T-helper 22 cell (primary cell): Measurements from ENCODE around the gene SIRT2.

Experiments
- DNase-seq: peaks from one replicate; pipeline ENCODE4 v3.0.0-alpha.2; 2020; ENCODE audit warnings: low read depth

The SIRT2 gene

DNA sequence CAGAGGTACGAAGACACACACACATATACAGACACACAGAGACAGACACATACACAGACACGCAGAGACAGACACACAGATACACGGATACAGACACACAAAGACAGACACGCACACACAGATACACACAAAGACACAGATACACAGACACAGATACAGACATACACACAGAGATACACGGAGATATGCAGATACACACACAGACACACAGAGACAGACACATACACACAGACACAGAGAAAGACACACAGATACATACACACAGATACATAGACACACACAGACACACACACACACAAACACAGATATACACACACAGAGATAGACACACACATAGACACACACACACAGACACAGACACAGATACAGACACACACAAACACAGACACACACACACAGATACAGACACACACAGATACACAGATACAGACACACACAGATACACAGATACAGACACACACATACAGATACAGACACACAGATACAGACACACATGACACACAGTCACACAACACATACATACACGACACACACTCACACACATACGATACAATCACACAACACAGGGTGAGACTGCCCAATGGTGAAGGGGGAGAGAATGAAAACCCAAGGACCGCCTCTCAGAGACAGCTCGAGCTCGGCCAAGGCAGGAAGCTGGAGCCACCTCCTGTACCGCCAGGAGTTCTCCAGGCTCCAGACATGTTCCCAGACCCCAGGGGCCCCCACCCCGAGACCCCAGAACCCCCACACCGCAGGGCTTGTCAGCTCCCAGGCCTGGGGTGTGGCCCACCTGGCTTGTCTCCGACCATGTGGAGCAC lies 21.4 kb upstream of the SIRT2 start:
- no peak for DNase-seq

GRCh38 chr19:38919837-38920601 lies 20.6 kb upstream of the SIRT2 start:
- no peak for DNase-seq

DNA sequence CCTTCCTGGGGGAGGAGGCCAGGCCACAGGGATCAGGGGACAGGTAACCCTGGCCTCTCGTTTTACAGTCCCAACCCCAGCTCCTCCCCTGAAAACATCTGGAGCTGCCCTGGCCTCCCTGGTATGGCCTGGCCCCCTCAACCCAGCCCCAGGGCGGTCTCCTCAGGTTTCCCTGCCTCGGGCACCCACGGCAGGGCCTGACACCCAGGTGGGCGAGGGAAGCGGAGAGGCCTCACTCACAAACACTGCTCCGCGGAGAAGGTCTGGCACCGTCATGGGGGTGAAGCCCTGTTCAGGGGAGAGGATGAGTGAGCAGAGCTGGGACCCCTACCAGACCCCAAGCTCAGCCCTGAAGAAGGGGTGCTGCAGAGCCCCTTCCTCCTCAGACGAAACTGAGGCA lies 19.1 kb upstream of the SIRT2 start:
- no peak for DNase-seq

DNA sequence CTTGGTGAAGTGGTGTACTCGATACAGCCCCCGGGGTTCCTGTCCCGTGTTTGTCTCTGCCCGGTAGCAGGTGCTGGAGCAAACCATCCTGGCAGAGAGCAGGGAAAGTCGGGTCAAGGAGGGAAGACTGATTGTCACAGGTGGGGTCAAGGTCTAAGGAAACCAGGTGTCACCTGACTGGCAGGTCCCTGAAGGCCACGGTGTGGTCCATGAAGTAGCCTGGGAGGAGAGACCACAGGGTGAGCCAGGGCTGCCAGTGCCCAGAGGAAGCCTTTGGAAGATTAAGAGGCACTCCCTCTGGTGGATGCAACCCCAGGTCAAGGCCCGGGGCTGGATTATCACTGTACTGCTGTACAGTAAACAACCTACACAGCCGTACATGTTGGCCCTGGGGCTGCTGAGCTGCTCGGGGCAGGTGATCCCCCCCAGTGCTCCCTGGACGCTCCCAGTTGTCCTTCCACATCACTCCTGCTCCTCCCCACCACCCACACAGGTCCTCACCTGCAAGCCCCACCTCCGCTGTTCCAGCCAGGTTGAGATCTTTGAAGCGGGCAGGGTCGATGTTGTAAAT lies 18.6 kb upstream of the SIRT2 start:
- no peak for DNase-seq

DNA sequence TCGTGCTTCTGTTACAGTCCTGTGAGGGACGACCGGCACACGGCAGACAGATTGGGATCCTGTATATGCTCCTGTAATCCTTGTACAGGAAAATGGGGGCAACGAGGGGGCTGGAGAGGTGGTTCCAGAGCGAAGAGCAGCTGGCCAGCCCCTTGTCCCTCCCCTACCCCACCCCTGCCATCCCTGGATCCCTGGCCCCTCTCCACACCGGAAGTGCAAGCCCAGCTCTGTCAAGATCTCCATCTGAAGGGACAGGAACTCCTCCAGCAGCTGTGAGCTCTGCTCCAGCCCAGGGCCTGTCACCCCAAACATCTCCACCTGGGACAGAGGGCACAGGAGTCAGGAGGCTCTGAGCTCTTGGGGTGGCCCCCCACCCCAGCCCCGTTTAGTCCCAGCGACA lies 18.1 kb upstream of the SIRT2 start:
- no peak for DNase-seq

GRCh38 chr19:38915329-38916321 lies 16.2 kb upstream of the SIRT2 start:
- no peak for DNase-seq

GRCh38 chr19:38913958-38914357 lies 14.5 kb upstream of the SIRT2 start:
- no peak for DNase-seq

DNA sequence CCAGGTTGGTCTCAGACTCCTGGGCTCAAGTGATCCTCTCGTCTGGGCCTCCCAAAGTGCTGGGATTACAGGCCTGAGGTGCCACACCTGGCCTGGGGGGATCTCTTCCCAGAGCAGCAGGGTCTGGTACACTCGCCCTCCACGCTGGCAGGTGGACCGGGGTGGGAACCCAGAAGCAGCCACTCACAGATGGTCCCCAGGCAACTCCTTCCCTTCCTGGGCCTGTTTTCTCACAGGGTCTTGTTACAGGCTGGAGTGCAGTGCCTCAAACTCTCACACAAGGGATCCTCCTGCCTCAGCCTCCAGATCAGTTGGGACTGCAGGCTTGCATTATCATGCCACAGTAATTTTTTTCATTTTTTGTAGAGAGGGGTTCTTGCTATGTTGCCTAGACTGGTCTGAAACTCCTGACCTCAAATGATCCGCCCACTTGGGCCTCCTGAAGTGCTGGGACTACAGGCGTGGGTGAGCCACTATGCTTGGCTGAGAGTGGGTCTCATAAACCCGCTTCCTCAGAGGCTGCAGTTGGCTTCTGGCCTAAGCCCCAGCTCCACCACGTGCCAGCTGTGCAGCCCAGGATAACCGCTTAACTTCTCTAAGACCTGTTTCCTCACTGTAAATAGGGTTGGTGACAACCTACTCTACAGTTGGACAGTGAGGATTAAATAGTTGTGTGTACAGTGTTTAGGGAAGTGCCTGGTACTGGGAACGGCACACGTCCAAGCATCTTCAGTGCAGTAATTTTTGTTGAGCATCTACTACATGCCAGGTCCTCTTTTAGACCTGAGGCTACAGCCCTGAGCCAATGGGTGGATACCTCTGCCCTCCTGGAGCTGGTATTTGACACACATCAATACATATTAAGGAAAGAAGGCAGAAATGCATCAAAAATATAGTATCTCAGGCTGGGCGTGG lies 13.4 kb upstream of the SIRT2 start:
- no peak for DNase-seq

- no peak for DNase-seq
Observed at GRCh38 chr19:38911388-38912001, 12.1 kb upstream of the SIRT2 start.

DNA sequence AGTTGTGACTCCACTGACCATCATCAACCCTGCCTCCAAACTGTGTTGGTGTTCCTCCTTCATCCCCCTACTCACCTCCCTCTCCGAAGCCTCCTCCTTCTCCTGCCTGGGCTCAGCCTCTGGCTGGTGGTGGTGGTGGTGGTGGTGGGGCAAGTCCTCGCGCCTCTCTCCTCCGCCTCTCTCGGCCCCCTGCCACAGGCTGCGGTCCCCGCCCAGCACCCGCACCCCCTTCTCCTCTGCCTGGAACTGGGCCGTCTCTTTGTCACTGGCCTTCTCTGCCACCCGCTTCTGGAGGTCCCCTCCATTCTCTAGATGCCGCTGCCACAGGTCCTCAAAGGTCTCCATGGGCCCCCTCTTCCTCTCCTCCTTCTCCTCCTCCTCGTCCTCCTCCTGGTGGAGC lies 11.1 kb upstream of the SIRT2 start:
- no peak for DNase-seq

DNA sequence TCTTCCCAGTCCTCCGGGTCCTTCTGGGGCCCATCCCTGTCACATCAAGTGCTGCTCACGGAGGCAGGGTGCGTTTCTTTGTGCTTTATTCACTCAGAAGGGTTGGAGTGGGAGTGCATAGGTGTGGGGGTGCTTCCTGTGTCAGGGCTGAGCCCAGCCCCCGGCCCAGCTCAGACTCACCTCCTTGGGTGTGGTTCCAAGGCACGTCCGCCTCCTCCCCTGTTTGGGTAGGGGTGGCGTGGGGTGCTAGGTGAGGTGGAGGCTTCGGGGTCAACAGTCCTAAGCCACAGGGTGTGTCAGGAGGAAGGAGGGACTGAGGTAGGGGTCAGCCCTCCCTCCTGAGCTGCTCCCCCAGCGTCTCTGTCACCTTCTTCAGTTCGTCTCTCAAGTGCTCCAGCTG lies 9.5 kb upstream of the SIRT2 start:
- no peak for DNase-seq

- no peak for DNase-seq
Observed at GRCh38 chr19:38907670-38908069, 8.3 kb upstream of the SIRT2 start.

DNA sequence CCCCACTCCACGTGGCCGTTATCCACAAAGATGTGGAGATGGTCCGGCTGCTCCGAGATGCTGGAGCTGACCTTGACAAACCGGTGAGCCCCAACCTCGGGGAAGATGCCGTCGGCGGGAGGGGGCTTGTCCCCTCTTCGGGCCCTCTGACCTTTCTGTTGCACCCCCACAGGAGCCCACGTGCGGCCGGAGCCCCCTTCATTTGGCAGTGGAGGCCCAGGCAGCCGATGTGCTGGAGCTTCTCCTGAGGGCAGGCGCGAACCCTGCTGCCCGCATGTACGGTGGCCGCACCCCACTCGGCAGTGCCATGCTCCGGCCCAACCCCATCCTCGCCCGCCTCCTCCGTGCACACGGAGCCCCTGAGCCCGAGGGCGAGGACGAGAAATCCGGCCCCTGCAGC lies 7.8 kb upstream of the SIRT2 start:
- DNase-seq, result no peak

GRCh38 chr19:38905620-38906019 lies 6.2 kb upstream of the SIRT2 start:
- no peak for DNase-seq

- DNase-seq, result no peak
Observed at GRCh38 chr19:38904581-38905539, 5.4 kb upstream of the SIRT2 start.

DNA sequence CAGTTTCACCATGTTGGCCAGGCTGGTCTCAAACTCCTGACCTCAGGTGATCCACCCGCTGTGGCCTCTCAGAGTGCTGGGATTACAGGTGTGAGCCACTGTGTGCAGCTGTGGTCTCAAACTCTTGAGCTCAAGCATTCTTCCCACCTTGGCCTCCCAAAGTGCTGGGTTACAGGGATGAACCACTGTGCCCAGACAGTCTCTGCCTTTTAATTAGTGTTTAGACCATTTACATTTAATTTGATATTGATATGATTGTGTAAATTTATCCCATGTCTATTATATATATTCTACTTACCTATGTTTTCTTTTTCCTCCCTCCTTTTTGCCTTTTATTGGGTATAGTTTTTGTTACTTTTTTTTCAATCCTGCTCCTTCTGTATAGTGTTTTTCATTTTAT lies 2.3 kb upstream of the SIRT2 start:
- DNase-seq, result no peak

DNA sequence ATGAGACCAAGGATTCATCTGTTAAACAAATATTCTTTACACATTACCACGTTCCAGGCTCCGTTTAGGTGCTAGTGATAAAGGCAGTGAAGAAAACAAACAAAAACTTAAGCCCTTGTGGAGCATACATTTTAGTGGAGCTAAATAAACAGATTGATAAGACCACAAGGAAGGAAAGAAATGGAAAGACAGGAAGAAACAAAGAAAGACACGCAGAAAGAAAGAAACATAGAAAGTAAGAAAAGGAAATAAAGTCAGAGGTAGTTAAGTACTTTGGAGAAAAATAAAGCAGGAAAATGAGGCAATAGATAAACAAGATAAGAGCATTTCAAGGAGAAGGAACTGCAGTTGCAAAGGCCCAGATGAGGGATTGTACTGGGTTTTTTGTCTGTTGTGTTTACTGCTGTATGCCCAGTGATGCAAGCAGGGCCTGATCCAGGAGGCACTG lies 1.3 kb upstream of the SIRT2 start:
- no peak for DNase-seq

DNA sequence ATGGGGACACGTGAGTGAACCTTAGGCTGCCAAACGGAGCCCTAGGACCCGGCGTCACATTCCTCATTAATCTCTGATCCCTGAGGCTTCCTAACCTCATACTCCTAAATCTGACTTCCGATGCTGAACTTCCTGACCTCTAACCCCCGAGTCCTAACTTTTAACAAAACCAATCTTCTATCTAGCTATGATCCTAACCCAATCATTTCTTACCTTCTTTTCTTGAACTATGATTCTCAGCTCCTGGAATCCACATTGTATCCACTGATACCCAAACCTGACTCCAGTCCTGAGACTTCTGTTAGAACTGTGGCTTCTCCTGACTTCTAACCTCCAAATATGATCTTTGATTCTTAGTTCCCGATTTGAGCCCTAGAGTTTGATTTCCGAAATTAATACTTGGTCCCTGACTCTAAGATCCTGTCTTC lies 798 bp upstream of the SIRT2 start:
- no peak for DNase-seq

GRCh38 chr19:38898788-38899446 lies 501 bp downstream of the SIRT2 start:
- DNase-seq, result no peak
